GM12892 (cell line): ENCODE data around the gene C10orf67.

Experiments used
- DNase-seq: peaks from one replicate; pipeline ENCODE4 v3.0.0; 2011; ENCODE audit not compliant: insufficient read length
- FAIRE-seq: peaks from 2 replicates; lab custom pipeline; 2011; peaks lifted over from hg19 to GRCh38; lab: Jason Lieb, UNC
- POLR2A ChIP-seq: IDR thresholded peaks from 2 replicates; pipeline ENCODE4 v1.6.1; 2011; ENCODE audit warnings: low read depth, low read length, control low read depth
- POLR2AphosphoS5 ChIP-seq: IDR thresholded peaks from 2 replicates; pipeline ENCODE4 v1.6.1; 2011; ENCODE audit warnings: low read depth, low read length, control low read depth
- TAF1 ChIP-seq: IDR thresholded peaks from 2 replicates; pipeline ENCODE4 v1.6.1; 2011; ENCODE audit warnings: low read depth, mild to moderate bottlenecking, control low read depth, low read length, borderline replicate concordance

Gene C10orf67

DNA sequence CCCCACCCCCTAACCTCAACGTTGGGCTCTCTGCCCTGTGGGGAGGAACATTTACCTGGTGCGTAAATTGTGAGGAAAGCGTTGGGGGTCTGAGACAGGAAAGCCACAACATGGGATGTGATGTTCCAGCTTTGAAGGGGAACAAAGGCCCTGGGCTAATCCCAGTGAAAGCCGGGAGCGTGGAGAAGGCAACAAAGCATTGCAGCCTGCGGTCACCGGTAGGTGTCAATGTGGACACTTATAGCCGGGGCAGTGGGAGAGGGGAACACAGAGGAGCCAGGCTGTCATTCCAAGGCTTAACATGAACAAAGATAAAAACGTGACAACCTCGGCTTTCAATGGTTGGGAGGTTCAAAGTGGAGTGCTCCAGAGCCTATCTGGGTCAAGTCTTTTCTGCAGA is 139.8 kb downstream of the C10orf67 start:
- FAIRE-seq = no peak
- no peak for DNase-seq
- no peak for TF ChIP-seq TAF1
- TF ChIP-seq POLR2AphosphoS5 = no peak
- no peak for TF ChIP-seq POLR2A

GRCh38 chr10:23203369-23204325 is 140.9 kb downstream of the C10orf67 start:
- TF ChIP-seq TAF1 (no peak), POLR2AphosphoS5 (no peak), POLR2A (no peak)
- no peak for FAIRE-seq
- DNase-seq = no peak

DNA sequence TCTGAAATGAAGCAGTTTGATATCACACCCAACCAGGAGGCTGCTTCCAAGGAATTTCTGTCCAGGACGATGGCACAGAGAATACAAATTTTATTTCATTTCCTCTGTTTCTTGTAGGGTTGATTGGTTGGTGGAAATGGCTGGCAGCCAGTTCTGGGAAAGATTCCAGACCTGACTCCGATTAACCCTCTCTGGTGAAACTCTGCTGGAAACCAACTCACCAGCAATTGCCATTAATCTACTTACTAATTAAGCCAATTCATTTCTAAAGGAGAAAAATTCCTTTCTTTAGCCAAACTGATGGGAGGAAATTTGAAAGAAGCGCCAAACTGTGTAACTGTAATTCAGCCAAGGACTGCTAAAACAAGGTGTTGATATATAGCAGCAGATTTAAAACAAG is 141.8 kb downstream of the C10orf67 start:
- FAIRE-seq = no peak
- no peak for TF ChIP-seq POLR2A
- TF ChIP-seq POLR2AphosphoS5 = no peak
- TF ChIP-seq TAF1 = no peak
- DNase-seq = no peak

- FAIRE-seq (no peak), DNase-seq (no peak)
- no peak for TF ChIP-seq POLR2AphosphoS5
- TF ChIP-seq POLR2A = no peak
- TF ChIP-seq TAF1 = no peak
Measured at GRCh38 chr10:23201837-23202236, 142.8 kb downstream of the C10orf67 start.

- TF ChIP-seq POLR2AphosphoS5 (no peak), TAF1 (no peak), POLR2A (no peak)
- DNase-seq = no peak
- no peak for FAIRE-seq
Measured at GRCh38 chr10:23200997-23201652, 143.5 kb downstream of the C10orf67 start.

DNA sequence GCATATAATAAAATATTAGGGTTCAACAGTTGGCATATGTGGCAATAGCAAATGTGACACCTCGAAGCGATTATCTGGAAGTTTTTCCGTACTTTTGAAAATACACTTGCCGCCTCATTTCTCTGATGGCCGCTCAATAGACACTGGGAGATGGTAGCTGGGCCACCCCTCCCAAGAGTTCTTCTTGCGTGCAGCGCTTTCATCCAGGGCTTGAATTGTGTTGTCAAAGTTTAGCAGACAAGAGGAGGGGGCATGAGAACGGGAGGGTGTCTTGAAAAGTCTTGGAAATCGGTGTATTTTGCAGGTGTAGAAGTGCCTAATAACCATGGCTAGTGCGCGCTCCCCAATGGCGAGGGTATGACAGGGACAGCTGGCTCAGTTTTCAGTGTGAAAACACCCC is 144.0 kb downstream of the C10orf67 start:
- TF ChIP-seq TAF1 (no peak), POLR2A (no peak), POLR2AphosphoS5 (no peak)
- DNase-seq (no peak), FAIRE-seq (no peak)

DNA sequence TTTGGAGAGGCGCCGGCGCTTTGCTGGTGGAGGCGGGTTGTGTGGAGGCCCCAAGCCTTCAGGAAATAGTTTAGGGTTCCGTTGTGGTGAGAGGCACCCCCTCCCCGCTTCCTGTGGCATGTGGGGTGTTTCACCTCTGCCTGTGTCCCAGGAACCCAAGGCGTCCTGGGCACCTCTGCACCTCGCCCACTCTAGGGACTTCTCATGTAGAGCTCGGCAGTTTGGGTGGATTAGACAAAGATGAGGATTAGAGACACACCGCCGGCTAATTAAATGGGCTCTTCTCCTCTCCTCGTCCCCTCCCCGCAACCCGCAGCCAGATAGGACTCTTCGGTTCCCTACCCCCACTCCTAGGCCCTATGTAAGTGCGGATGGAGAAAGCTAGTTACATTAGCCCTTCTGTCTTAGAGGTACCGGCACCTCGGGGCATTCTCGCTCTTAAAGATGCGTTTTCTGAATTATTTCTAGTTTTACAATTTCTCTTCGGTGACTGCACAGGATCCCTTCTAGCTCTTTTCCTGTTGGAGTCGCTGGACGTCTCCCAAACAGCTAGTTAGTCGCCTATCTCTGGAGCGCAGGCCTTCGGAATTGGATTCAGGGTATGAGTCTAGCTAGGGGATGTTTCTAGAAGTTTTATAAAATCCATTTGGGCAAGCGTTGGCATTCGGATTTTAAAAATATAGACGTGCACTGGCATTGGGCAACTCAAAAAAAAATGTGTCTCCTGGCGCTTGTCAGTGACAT is 144.7 kb downstream of the C10orf67 start:
- TF ChIP-seq POLR2AphosphoS5 (no peak), POLR2A (no peak), TAF1 (no peak)
- FAIRE-seq = no peak

DNA sequence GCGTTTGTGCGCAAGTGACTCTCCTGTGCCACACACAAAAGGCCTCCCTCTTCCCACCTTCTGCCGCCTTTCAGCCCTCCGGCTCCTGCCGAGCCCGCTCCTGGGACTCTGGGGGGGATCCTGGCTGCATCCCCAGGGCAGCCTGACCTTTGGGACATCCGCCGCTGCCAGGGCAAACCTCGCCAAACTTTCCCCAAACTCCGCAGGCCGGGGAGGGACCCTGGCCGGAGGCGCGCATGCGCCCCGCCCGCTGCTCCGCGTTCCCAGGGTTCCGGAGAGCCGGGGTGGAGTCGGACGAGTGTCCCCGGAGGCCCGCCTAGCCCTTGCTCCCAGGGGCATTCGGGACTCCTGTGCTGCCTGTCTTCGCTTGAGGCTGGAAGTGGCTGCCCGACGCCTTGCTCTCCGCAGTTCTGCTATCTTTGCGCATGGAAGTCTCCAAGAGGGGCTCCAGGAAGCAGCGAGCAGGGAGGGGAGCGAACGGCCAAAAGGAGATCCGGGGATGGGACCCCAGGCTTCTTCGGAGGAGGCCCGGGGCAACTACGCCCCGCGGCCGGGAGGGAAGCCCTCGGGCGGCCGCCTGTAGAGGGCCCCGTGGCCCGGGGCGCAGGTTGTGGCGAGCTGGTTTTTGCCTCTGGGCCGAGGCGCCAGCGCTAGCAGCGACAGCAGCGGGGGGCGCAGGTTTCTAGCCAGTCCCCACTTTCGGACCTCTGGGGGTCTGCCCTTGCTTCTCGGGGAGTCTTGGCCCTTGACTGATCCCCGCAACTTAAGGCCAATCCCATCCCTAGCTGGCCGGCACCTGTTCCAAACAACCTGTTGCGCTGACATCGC is 145.4 kb downstream of the C10orf67 start:
- TF ChIP-seq POLR2AphosphoS5 (no peak), POLR2A (no peak), TAF1 (no peak)
- FAIRE-seq (no peak), DNase-seq (no peak)

More for the DNA sequence above, 144.7 kb downstream of the C10orf67 start:
- no peak for DNase-seq

GRCh38 chr10:23198610-23198939 is 146.0 kb downstream of the C10orf67 start:
- FAIRE-seq (no peak), DNase-seq (no peak)
- TF ChIP-seq POLR2AphosphoS5 (no peak), POLR2A (no peak), TAF1 (no peak)

GRCh38 chr10:23197416-23197861 is 147.2 kb downstream of the C10orf67 start:
- no peak for FAIRE-seq
- DNase-seq = no peak
- no peak for TF ChIP-seq TAF1
- TF ChIP-seq POLR2AphosphoS5 = no peak

DNA sequence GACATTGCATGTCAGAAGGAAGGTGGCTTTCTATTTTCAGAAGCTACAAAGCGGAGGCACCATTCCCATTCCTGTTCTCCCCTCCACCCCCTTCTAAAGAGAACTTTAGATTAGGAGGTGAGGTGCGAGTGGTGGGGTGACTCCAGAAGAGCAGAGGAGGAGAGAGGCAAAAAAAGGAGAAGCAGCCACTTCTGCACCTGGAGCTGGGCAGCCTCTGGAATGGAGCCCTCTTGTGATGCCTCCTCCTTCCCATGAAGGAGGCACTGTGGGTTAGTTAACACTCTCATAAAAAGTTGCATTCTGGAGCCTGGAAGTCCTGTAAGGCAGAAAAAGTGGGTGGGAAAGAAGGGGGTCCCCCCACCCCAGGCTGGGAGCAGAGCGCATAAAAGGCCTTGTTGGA is 147.7 kb downstream of the C10orf67 start:
- DNase-seq = no peak
- no peak for FAIRE-seq
- TF ChIP-seq POLR2A (no peak), POLR2AphosphoS5 (no peak), TAF1 (no peak)
